ENCODE measurements around the gene ACVRL1.
A peak's percentile ranks its signal among the peaks of the same experiment; 100 is the strongest.

ACVRL1 gene

GRCh38 chr12:51970904-51971646, 63.8 kb downstream of the ACVRL1 start:
- peak; percentile 43 for DNase-seq

- DNase-seq, result peak; percentile 13
Observed at GRCh38 chr12:51971679-51972421, 64.5 kb downstream of the ACVRL1 start.

- no peak for DNase-seq
Observed at GRCh38 chr12:51972422-51972812, 65.1 kb downstream of the ACVRL1 start.

GRCh38 chr12:51972849-51973273, 65.6 kb downstream of the ACVRL1 start:
- DNase-seq, result peak; percentile 79
